Cerebellar cortex (tissue), 1 donor: Measurements from ENCODE around the gene MRPS26.
"Not testable (repeated sequence)": the region's sequence is repeated elsewhere in the genome, so short reads cannot be mapped to it uniquely, and the experiment has no call there.

Experiments used
- DNase-seq: peaks from one replicate; pipeline ENCODE4 v3.0.0-alpha.2; 2015; ENCODE audit warnings: low spot score

The MRPS26 gene

GRCh38 chr20:3074812-3075211, 29.0 kb downstream of the MRPS26 start:
- DNase-seq, result no peak

GRCh38 chr20:3075315-3075714, 29.5 kb downstream of the MRPS26 start:
- not testable (repeated sequence) for DNase-seq

DNA sequence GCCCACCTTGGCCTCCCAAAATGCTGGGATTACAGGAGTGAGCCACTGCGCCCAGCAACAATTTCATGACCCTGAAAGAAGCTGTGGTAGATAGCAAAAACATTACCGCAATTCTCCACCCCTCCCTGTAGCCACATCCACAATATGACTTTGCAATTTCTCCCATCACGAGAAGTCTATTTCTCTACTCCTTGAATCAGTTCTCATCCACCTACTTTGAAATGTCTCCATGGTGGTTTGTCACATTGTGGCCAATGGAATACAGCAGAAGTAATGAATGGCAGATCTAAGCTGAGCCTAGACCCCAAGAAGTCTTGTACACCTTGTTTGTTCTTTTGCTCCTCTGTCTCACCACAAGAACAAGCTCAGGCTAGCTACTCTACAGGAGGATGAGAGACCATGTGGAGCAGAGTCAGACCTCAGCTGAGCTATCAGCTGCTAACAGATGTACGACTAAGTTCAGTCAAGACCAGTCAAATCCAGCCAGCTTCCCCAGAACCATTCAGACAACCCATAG, 31.8 kb downstream of the MRPS26 start:
- no peak for DNase-seq

DNA sequence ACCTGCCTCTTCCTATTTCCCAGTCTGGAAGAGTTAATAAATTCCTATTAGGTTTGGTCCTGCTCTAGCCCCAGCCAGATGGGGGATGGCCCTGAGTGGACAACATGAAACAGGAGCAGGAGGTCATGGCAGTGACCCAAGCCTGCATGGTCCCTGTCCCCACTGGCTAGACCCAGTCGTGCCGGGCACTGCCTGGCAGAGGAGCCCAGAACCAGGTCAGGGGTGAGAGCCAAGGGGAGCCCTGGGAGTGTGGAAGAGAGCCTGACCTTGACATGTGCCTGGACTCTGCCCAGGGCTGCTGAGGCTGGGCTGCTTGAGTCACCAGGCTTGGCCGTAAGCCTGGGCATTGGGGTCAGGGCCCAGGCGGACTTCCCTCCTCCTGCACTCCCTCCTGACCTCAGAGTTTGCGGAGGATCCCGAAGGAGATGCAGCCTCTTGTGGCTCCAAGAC, 35.1 kb downstream of the MRPS26 start:
- DNase-seq, result peak; percentile 16

GRCh38 chr20:3081641-3082040, 35.8 kb downstream of the MRPS26 start:
- no peak for DNase-seq

GRCh38 chr20:3082306-3082951, 36.6 kb downstream of the MRPS26 start:
- DNase-seq, result no peak

DNA sequence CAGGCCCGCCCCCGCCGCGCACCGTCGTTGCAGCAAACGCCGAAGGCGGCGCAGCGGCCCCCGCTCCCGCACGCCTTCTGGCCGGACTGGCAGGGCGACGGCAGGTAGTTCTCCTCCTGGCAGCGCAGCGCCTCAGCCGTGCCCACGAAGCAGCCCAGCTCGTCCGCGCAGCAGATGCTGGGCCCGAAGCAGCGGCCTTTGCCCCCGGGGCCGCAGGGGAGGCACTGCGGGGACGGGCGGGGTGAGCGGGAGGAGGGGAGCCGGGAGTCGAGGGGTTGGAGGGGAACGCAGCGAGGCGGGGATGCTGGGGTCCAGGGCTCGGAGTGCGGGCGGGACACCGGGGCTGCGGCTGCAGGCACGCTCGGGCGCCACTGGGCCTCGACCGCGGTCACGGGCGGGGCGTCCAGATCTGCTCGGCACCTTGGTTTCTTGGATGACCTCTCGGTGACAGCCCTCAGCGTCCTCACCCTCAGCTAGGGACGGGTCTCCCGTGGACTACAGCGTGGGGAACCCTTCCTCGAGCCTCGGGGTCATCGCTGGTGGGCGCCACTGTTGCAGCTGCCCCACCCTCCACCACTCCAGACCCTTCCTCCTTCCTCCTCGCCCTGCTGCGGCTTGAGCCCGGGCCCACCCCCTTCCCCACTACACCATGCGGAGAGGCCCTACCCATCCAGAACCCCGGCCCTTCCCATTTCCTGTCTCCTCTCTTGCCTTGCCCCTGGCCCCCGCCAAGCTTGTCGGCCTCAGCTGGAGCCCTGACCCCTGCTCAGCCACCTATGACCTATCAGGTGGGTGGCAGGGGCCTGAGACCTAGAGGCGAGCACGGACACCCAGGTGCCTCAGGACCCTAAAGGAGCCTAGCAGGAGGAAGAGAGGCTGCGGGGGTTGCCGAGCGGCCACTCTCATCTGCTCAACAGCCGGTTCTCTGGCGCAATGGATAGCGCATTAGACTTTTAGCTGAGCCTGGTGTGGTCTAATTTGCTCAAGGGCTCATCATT, 37.4 kb downstream of the MRPS26 start:
- no peak for DNase-seq

GRCh38 chr20:3084283-3084985, 38.6 kb downstream of the MRPS26 start, which contains the start of gene AVP:
Gene AVP (minus strand): TSS chr20:3084724. CDS start chr20:3084674, 50 bp downstream.
- no peak for DNase-seq

DNA sequence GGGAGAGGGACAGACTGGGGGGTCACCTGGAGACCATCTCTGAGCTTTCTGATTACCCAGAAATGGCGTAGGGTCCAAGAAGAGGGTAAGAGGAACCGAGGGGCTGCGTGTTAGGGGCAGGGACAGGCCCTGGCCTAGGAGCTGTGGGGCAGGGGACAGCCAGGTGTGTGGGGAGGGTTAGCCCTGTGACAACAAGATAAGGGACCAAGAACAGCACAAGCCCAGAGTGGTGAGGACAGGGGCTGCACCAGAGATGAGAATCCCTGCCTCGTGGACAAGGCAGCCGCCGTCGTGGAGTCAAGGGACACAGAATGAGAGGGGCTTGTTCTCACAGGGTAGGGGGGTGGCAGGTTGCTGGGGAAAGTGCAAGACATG, 39.1 kb downstream of the MRPS26 start:
- no peak for DNase-seq

DNA sequence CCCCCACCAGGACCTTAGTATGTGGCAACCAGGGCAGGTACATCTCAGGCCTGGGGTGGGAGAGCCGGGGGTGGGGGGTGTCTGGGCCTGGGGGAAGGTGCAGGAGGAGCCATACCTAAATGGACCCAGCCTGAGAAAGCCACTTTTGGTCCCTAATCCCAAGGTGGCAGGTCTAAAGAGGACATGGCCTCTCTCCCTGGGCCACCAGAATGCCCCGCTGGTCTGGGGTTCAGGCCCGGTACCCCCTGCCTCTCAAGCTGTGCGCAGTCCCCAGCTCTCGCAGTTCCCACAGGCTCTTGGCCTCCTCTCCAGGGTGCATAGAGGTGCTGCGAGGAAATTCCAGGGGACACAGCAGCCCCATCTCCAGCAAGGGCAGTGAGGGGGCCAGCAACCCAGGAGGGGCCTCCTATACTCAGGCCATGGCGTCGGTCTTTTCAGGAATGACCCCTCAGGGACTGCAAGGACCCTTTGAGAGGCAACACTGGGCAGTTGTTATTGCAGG, 39.8 kb downstream of the MRPS26 start:
- no peak for DNase-seq

DNA sequence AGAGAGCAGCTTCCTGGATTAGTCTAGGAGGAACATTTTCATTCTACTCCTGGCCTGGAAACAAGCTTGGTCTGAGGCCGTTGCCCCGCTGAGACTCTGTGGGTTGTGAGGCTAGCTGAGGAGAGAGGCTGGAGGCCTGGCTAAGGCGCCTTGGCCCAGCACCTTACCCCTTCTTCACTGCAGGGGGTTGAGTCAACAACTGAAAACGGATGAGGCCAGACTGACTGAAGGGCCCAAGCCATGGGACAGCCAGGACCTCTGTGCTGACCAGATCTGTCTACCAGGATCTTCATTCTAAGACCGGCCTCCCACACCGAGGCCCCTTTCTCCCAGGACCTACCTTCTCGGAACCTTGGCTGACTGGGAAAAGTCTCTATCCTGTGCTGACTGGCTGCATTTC, 42.2 kb downstream of the MRPS26 start:
- no peak for DNase-seq

DNA sequence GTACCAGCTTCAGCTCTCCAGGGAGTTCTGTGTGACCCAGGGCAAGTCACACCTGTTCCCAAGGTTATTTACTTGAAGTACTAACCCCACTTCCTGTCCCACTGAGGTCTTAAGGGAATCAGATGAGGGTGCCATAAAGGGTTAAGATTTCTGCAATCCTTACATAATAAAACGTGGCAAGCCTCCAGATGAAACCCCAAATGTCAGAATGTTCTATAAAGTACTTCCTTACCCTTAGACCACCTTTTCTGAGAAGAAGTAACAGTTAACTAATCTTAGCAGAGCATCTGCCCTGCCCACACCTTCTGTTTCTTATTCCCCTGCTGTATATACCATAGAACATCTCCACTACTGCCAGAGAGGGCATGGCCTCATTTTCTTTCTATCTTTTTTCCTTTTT, 44.7 kb downstream of the MRPS26 start:
- no peak for DNase-seq

DNA sequence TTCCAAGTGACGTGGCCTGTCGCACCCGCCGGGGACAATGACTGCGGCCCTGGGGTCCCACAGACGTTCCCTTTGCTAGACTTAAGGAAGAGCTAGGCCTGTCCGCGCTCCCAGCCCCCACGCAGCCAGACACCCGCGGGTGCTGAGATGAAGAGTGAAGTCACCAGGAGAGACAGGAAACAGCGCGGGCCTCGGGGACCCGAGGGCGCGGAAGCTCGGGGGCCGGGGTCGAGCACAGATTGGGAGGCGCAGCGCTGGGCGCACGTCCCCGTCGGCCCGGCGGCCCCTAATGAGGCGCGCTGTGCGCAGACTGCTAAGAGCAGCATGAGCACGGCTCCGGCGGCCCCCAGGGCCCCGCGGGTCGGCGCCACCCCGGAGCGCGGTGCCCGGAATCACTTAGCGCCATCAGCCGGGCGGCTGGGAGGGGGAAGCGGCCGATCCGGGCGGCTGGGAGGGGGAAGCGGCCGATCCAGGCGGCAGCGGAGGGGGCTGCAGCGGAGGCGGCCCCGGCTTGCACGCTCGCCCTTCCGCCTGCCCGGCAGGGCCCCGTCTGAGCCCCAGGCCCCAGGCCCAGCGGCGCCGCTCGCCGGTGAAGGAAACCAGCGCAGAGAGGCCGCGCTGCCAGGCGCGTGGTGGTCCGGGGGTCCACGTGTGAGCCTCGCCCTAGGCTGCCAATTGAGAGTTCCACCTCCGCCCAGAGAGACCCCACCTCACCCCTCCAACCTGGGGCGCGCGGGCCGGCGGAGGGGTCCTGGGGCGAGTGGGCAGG, 46.9 kb downstream of the MRPS26 start:
- no peak for DNase-seq

DNA sequence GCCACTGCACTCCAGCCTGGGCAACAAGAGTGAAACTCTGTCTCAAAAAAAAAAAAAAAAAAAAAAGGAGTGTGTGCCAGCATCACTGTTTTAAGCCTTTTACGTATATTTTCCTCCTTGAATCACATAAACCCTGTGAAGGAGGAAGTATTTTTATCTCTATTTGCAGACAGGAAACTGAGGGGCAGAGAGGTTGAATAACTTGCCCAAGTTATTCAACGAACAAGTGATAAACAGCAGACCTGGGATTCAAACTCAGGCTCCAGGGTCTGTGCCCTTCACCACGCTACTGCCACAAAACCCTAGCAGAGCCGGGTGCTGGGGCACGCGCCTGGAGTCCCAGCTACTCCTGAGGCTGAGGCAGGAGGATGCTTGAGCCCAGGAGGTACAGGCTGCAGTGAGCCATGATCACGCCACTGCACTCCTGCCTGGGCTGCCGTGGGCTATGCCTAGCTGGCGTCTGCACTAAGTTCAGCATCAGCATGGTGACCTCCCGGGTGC, 48.1 kb downstream of the MRPS26 start:
- no peak for DNase-seq

DNA sequence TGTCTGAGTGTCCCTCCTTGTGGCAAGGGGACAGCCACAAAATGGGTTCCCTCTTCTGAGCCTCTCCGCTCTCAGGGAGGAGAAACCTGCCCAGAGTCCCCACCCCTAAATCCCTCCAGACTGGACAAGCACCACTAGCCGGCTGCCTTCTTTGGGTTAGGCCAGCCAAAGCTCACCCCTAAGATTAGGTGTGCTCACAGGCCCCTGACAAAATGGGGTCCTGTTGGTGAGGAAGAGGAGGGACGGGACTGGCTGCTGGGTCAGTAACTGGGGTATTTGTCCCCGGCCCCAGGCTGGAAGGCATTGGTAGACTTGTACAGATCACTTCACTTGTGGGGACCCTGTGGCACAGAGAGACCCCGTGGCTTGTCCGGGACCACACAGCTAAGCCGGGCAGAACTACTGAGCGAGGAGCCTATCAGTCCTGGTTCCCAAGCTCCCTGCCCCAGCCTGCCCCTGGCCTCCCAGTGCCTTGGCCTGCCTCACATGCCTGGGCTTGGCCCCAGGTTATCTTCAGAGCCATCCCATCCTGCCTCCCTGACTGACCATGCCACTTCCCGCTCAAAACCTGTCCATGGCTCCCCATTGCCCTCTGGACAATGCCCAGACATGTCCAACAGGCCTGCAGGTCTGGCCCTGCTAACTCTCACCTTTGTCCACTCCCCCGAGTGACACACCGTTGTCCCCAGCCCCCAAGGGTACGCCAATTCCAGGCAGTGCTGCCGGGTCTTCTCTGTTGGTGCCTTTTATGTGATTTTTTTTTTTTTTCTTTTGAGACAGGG, 49.2 kb downstream of the MRPS26 start:
- no peak for DNase-seq
